Body of pancreas (tissue), 4 donors: ENCODE data around the gene TSC22D2. TPM values are rescaled to one million over a fixed set of nuclear protein-coding genes. Genes with fewer than 3 reads are reported as not detected.
A peak's percentile ranks its signal among the peaks of the same experiment; 100 is the strongest.

Experiments
- ATAC-seq: fragments of 150-250 bp; one replicate; pipeline ENCODE4 v1.9.1; 2016
- DNase-seq, 4 donors: peaks; one replicate each; pipeline ENCODE4 v3.0.0-alpha.2; 2019
- H3K27ac ChIP-seq, 4 donors: fragments of 200-600 bp; sonication (generic); 1 replicate in 3 of 4; 2 replicates in 1 of 4; pipeline versions ENCODE4 v1.5.1 to v1.6.1; 2016 to 2019; ENCODE audit warnings: mild to moderate bottlenecking in 1 of 4, mixed read lengths in 1 of 4, moderate library complexity in 1 of 4
- H3K27me3 ChIP-seq, 2 donors: fragments of 200-600 bp; sonication (generic); one replicate each; pipeline ENCODE4 v1.6.0; 2016; ENCODE audit warnings: mild to moderate bottlenecking in 1 of 2
- H3K36me3 ChIP-seq, 2 donors: fragments of 200-600 bp; sonication (generic); replicated peaks in 1 of 2; 2 replicates each; pipeline ENCODE4 v1.5.1; 2016; ENCODE audit warnings: low read depth in 2 of 2; ENCODE audit not compliant: insufficient read depth in 1 of 2
- H3K4me1 ChIP-seq: fragments of 200-600 bp; sonication (generic); one replicate; pipeline ENCODE4 v1.6.0; 2016
- H3K4me3 ChIP-seq, 2 donors: fragments of 200-600 bp; sonication (generic); 1 replicate in 1 of 2; 2 replicates in 1 of 2; pipeline ENCODE4 v1.5.1; 2016 to 2019
- H3K9me3 ChIP-seq, 3 donors: fragments of 200-600 bp; sonication (generic); 1 replicate in 2 of 3; 2 replicates in 1 of 3; pipeline ENCODE4 v1.5.1; 2016
- CTCF ChIP-seq, 7 experiments: fragments of 450-650 bp in 4 of 7; fragments of 200-600 bp in 3 of 7; sonication (generic) in 3 of 7; IDR thresholded peaks; one replicate each; pipeline ENCODE4 v1.5.1; 2016 to 2019; ENCODE audit warnings: antibody characterized with exemption in 7 of 7
- POLR2A ChIP-seq, 3 donors: fragments of 450-650 bp; IDR thresholded peaks; one replicate each; pipeline ENCODE4 v1.6.1; 2016; ENCODE audit warnings: antibody characterized with exemption in 3 of 3, mild to moderate bottlenecking in 2 of 3
- WGBS, 2 donors: methylation state at CpG; one replicate each; pipeline ENCODE4 v1.1.5; 2017; 5-methylcytosine and 5-hydroxymethylcytosine counted together
- intact Hi-C: fragments of 100-400 bp; cut with DNase I; formaldehyde crosslinking; loops from one replicate; pipeline ENCODE4 v1.15.1; 2023
- total RNA-seq, 2 donors: library from RNA; depleted of rRNA; stranded (reverse); fragments of >200 nt; gene quantifications; one replicate each; pipeline ENCODE4 v1.1.0, GENCODE V29; 2016

TSC22D2 gene
- total RNA-seq, 2 donors from 2014 or later = 9.1 to 15.8 TPM

GRCh38 chr3:150376001-150376848 lies 31.9 kb upstream of the TSC22D2 start:
- peak; percentile 10 to 56 (median 35) for DNase-seq
- no peak for TF ChIP-seq CTCF (IDR thresholded peaks at IDR 0.05)
- no peak for TF ChIP-seq POLR2A (IDR thresholded peaks at IDR 0.05)
- Histone ChIP-seq H3K4me3 (no peak overlapping the region), H3K4me1 (peaks cover 12% of the 10 kb centered on the region), H3K36me3 (no peaks in the 10 kb centered on the region), H3K9me3 (no peaks in the 10 kb centered on the region), H3K27ac (no peak overlapping the region), H3K27me3 (no peaks in the 10 kb centered on the region)
- intact Hi-C loops = no loop called here
- WGBS, 2 donors = 24 to 29% methylated on average over 3 of the region's 3 CpGs
- ATAC-seq = no peak

- H3K27me3 ChIP-seq = no peaks in the 10 kb centered on the region
- intact Hi-C loops = no loop called here
- H3K4me1 ChIP-seq = peaks cover 4% of the 10 kb centered on the region
- no peak for ATAC-seq
- TF ChIP-seq POLR2A (IDR thresholded peaks at IDR 0.05) = no peak
- TF ChIP-seq CTCF (IDR thresholded peaks at IDR 0.05) = no peak
- H3K4me3 ChIP-seq = no peak overlapping the region
- no peak for DNase-seq
- no peaks in the 10 kb centered on the region for H3K9me3 ChIP-seq
- H3K36me3 ChIP-seq = no peaks in the 10 kb centered on the region
- H3K27ac ChIP-seq = no peak overlapping the region
- WGBS, 2 donors = 94 to 95% methylated on average over 1 of the region's 1 CpG
Measured at GRCh38 chr3:150377601-150378300, 30.3 kb upstream of the TSC22D2 start.

- no peak overlapping the region for H3K4me3 ChIP-seq
- no peak for ATAC-seq
- WGBS, 2 donors = 82 to 96% methylated on average over 6 of the region's 6 CpGs
- peaks cover 4% of the 10 kb centered on the region for H3K4me1 ChIP-seq
- intact Hi-C loops = no loop called here
- no peak for DNase-seq
- no peaks in the 10 kb centered on the region for H3K9me3 ChIP-seq
- H3K27me3 ChIP-seq = no peaks in the 10 kb centered on the region
- H3K27ac ChIP-seq = no peak overlapping the region
- H3K36me3 ChIP-seq = no peaks in the 10 kb centered on the region
- TF ChIP-seq CTCF (IDR thresholded peaks at IDR 0.05) = no peak
- no peak for TF ChIP-seq POLR2A (IDR thresholded peaks at IDR 0.05)
Measured at GRCh38 chr3:150378301-150378748, 29.8 kb upstream of the TSC22D2 start.

GRCh38 chr3:150379469-150379868 lies 28.6 kb upstream of the TSC22D2 start:
- no peaks in the 10 kb centered on the region for H3K36me3 ChIP-seq
- peaks cover 4% of the 10 kb centered on the region for H3K4me1 ChIP-seq
- no peak for TF ChIP-seq CTCF (IDR thresholded peaks at IDR 0.05)
- ATAC-seq = no peak
- H3K9me3 ChIP-seq = no peaks in the 10 kb centered on the region
- no peak for DNase-seq
- WGBS, 2 donors = 90 to 100% methylated on average over 1 of the region's 1 CpG
- H3K27ac ChIP-seq = no peak overlapping the region
- no peaks in the 10 kb centered on the region for H3K27me3 ChIP-seq
- intact Hi-C loops = no loop called here
- H3K4me3 ChIP-seq = no peak overlapping the region
